ENCODE data around the gene B4GAT1. TPM values are rescaled to one million over a fixed set of nuclear protein-coding genes. Genes with fewer than 3 reads are reported as not detected.

The B4GAT1 gene
- total and polyA plus RNA-seq, 2 of the 13 experiments (the other 11 are each of a cell fraction or from before 2014, with no cell fraction given): 40.4 to 109 TPM

GRCh38 chr11:66336234-66337102, 11.0 kb downstream of the B4GAT1 start, which contains the start of gene RIN1 (continued):
- TF ChIP-seq ZBTB26 (CRISPR knock-in tag; IDR thresholded peaks at IDR 0.05; ENCODE audit: borderline replicate concordance) (no peak; the same call in 1 of the 2 replicates), IRF2 (CRISPR knock-in tag; IDR thresholded peaks at IDR 0.05) (peak; percentile 94), MNT (IDR thresholded peaks at IDR 0.05) (peak; percentile 82), CREB1 (IDR thresholded peaks at IDR 0.05) (no peak), CREB1 (CRISPR knock-in tag; IDR thresholded peaks at IDR 0.05) (peak; percentile 82), PRDM4 (CRISPR knock-in tag; IDR thresholded peaks at IDR 0.05; ENCODE audit: borderline replicate concordance) (no peak), SKI (IDR thresholded peaks at IDR 0.05; ENCODE audit: partially characterized antibody) (peak; percentile 55), ZFP82 (CRISPR knock-in tag; IDR thresholded peaks at IDR 0.05; ENCODE audit: borderline replicate concordance) (peak; percentile 93; the same call in 1 of the 2 replicates), ZNF513 (CRISPR knock-in tag; conservative IDR thresholded peaks at IDR 0.05) (no peak), SMARCE1 (IDR thresholded peaks at IDR 0.05; ENCODE audit: borderline replicate concordance) (no peak), SMYD3 (CRISPR knock-in tag; IDR thresholded peaks at IDR 0.05) (peak; percentile 66; the same call in 1 of the 2 replicates), UBTF (CRISPR knock-in tag; IDR thresholded peaks at IDR 0.05) (peak; percentile 66), HOMEZ (CRISPR knock-in tag; IDR thresholded peaks at IDR 0.05; ENCODE audit: low read depth) (no peak), RXRA (CRISPR knock-in tag; IDR thresholded peaks at IDR 0.05) (peak; percentile 85), PATZ1 (CRISPR knock-in tag; IDR thresholded peaks at IDR 0.05) (peak; percentile 99)
